ENCODE results near the gene HPCAL1. TPM values are rescaled to one million over a fixed set of nuclear protein-coding genes. Genes with fewer than 3 reads are reported as not detected.

HPCAL1 gene
- total and polyA plus RNA-seq, 2 donors (not counting 1 experiment from before 2014, with no cell fraction given), result 60.3 to 65.1 TPM

DNA sequence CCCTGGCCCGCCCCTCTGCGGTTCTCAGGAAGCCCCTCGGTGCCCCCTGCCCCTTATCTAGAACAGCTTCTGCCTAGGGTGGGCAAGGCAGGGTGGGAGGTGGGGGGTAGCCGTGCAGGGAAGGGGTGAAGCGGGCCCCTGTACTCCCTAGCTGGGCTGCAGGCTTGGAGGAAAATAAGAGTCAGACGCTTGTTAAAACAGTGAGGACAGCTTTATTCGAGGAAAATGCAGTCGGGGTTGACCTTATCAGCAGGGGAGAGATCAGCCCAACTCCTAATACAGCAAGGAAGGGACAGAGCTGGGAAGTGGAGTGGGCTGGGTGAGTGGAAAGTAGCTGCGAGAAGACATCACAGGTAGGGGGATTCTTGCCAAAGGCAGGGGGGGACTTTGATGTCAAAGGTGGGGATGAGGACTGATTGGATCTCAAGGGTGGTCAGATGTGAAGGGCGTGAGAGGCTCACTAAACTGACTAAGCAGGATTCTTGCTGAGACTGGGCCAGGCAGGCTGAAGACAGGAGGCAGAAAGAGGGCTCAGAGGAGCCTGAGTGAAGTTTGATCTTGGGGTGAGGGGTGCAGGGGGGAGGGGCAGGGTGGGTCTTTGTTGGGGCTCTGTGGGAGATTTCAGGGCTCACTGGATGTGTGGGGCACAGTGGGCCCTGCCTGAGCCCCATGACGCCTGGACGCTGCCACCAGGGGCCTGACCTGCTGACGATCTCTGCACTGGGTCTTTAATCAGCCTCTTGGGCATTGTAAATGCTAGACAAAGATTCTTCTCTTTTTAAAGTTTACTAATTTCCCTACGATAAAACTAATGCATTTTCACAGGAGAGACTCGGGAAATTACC, 29.9 kb downstream of the HPCAL1 start:
- POLR2A ChIA-PET, result interaction anchor here (0.6 to 1.4 kb wide), 6 partner anchors 12 to 198 kb away, joined by 3 to 6 read pairs (median 4); no protein-coding TSS in a partner anchor
- CTCF ChIA-PET, result interaction anchor here (0.7 to 2.9 kb wide), 9 partner anchors 20 to 190 kb away, joined by 3 to 12 read pairs (median 4); no protein-coding TSS in a partner anchor
- Histone ChIP-seq H3K4me3 (ENCODE audit: control extremely low read depth in 1 of 5, extremely low read depth in 1 of 5, insufficient read depth in 1 of 5, low read depth in 2 of 5, low read length in 4 of 5) (no peak overlapping the region), H3K79me2 (ENCODE audit: control insufficient read depth, insufficient read depth, low read length) (peaks cover 70% of the 10 kb centered on the region), H3K4me2 (replicated peaks; ENCODE audit: low read depth, low read length, poor library complexity, severe bottlenecking) (peak overlapping the region; percentile 88), H3K9ac (ENCODE audit: low read length) (peak overlapping the region; percentile 62), H3K27ac (ENCODE audit: low read length in 2 of 2) (peak overlapping the region; percentile 58 to 82), H3K36me3 (replicated peaks in 1 of 2; ENCODE audit: control extremely low read depth in 1 of 2, control insufficient read depth in 1 of 2, extremely low read depth in 1 of 2, insufficient read depth in 2 of 2, low read length in 1 of 2) (peaks cover 0 to 7% of the 10 kb centered on the region in 2 experiments), H3K4me1 (ENCODE audit: control insufficient read depth in 2 of 2, insufficient read depth in 2 of 2, low read length in 2 of 2) (peaks cover 50 to 54% of the 10 kb centered on the region in 2 donors), H2AFZ (ENCODE audit: insufficient read depth, low read depth, low read length, poor library complexity, severe bottlenecking) (peak overlapping the region; percentile 60), H3K27me3 (replicated peaks in 1 of 4; ENCODE audit: control extremely low read depth in 1 of 4, control insufficient read depth in 3 of 4, insufficient read depth in 4 of 4, low read length in 3 of 4) (no peaks in the 10 kb centered on the region), H3K9me3 (ENCODE audit: control extremely low read depth in 1 of 3, control insufficient read depth in 2 of 3, insufficient read depth in 1 of 3, low read length in 2 of 3) (peaks cover 0 to 10% (median 5%) of the 10 kb centered on the region in 3 donors), H4K20me1 (ENCODE audit: control insufficient read depth, insufficient read depth, low read length, poor library complexity, severe bottlenecking) (peaks cover 33% of the 10 kb centered on the region)
- WGBS (ENCODE audit: insufficient coverage), result 54% methylated on average over 9 of the region's 15 CpGs
- H3K27me3 Mint-ChIP-seq, result no peaks in the 10 kb centered on the region
- no peak for DNase-seq
- no peak for ATAC-seq (ENCODE audit: low read depth)
- peaks cover 4% of the 10 kb centered on the region for H3K9me3 Mint-ChIP-seq (ENCODE audit: insufficient read depth)
- peak overlapping the region; percentile 81 for H3K27ac Mint-ChIP-seq
- TF ChIP-seq CTCF (IDR thresholded peaks at IDR 0.05), result no peak
- TF ChIP-seq EZH2 (IDR thresholded peaks at IDR 0.05; ENCODE audit: borderline replicate concordance, insufficient read depth, low read depth, low read length, poor library complexity, severe bottlenecking), result no peak
- H3K4me1 Mint-ChIP-seq, result peaks cover 64% of the 10 kb centered on the region
- peak overlapping the region; percentile 70 for H3K4me3 Mint-ChIP-seq
- intact Hi-C loops (cut with micrococcal nuclease), result loop anchor here (1.0 kb wide), 1 partner anchor 78 kb away; no protein-coding TSS in a partner anchor

DNA sequence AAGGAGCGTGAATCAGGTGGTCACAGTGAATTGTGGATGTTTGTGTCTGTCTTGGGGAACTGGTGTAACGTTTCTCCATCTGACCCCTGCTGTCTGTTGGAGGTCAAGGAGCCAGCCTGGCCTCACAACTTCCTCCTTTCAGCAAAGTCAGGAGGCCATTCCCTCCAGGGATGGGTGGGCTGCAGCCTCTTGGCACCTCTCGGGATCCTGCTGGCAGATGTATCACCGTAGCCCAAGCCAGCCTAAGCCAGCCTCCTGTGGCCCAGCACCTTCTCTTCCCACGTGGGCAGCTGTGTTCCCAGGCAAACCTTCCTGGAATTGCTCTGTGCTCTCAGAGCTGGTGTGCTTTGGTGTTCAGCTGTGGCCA, 30.5 kb downstream of the HPCAL1 start:
- H3K4me3 ChIP-seq (ENCODE audit: control extremely low read depth in 1 of 5, extremely low read depth in 1 of 5, insufficient read depth in 1 of 5, low read depth in 2 of 5, low read length in 4 of 5), result no peak overlapping the region
- ChIA-PET POLR2A (no interaction called here), CTCF (interaction anchor here (1.7 to 2.9 kb wide), 2 partner anchors 75 to 77 kb away, joined by 4 to 9 read pairs; no protein-coding TSS in a partner anchor)
- peaks cover 0 to 10% (median 5%) of the 10 kb centered on the region in 3 donors for H3K9me3 ChIP-seq (ENCODE audit: control extremely low read depth in 1 of 3, control insufficient read depth in 2 of 3, insufficient read depth in 1 of 3, low read length in 2 of 3)
- intact Hi-C loops (cut with micrococcal nuclease), result no loop called here
- no peak overlapping the region for H3K4me2 ChIP-seq (replicated peaks; ENCODE audit: low read depth, low read length, poor library complexity, severe bottlenecking)
- no peak overlapping the region for H3K9ac ChIP-seq (ENCODE audit: low read length)
- peaks cover 70% of the 10 kb centered on the region for H3K79me2 ChIP-seq (ENCODE audit: control insufficient read depth, insufficient read depth, low read length)
- DNase-seq, result no peak
- H3K27me3 Mint-ChIP-seq, result no peaks in the 10 kb centered on the region
- peak overlapping the region; percentile 17 for H3K27ac Mint-ChIP-seq
- whole genome bisulfite sequencing (ENCODE audit: insufficient coverage), result 59% methylated on average over 3 of the region's 5 CpGs
- H2AFZ ChIP-seq (ENCODE audit: insufficient read depth, low read depth, low read length, poor library complexity, severe bottlenecking), result no peak overlapping the region
- H3K4me1 Mint-ChIP-seq, result peaks cover 62% of the 10 kb centered on the region
- no peak overlapping the region for H3K4me3 Mint-ChIP-seq
- H3K9me3 Mint-ChIP-seq (ENCODE audit: insufficient read depth), result peaks cover 4% of the 10 kb centered on the region
- no peak for TF ChIP-seq EZH2 (IDR thresholded peaks at IDR 0.05; ENCODE audit: borderline replicate concordance, insufficient read depth, low read depth, low read length, poor library complexity, severe bottlenecking)
- ATAC-seq (ENCODE audit: low read depth), result no peak
- peaks cover 44 to 49% of the 10 kb centered on the region in 2 donors for H3K4me1 ChIP-seq (ENCODE audit: control insufficient read depth in 2 of 2, insufficient read depth in 2 of 2, low read length in 2 of 2)
- no peaks in the 10 kb centered on the region for H3K27me3 ChIP-seq (replicated peaks in 1 of 4; ENCODE audit: control extremely low read depth in 1 of 4, control insufficient read depth in 3 of 4, insufficient read depth in 4 of 4, low read length in 3 of 4)
- peak overlapping the region in 1 of 2 donors; percentile 13 for H3K27ac ChIP-seq (ENCODE audit: low read length in 2 of 2)
- H4K20me1 ChIP-seq (ENCODE audit: control insufficient read depth, insufficient read depth, low read length, poor library complexity, severe bottlenecking), result peaks cover 33% of the 10 kb centered on the region
- peaks cover 0 to 7% of the 10 kb centered on the region in 2 experiments for H3K36me3 ChIP-seq (replicated peaks in 1 of 2; ENCODE audit: control extremely low read depth in 1 of 2, control insufficient read depth in 1 of 2, extremely low read depth in 1 of 2, insufficient read depth in 2 of 2, low read length in 1 of 2)
